ENCODE data around the gene ELAPOR1. TPM values are rescaled to one million over a fixed set of nuclear protein-coding genes. Genes with fewer than 3 reads are reported as not detected.

The ELAPOR1 gene
- total RNA-seq, result 32.7 and 38.5 TPM in 2 replicates

- H3K4me1 Mint-ChIP-seq (ENCODE audit: low read depth), result peaks cover 42% of the 10 kb centered on the region
- DNase-seq (ENCODE audit: low spot score), result peak; percentile 84
- peak within 1 kb of the TSS; percentile 90 for H3K27ac Mint-ChIP-seq
- peaks cover 21% of the 10 kb centered on the region for H3K27me3 Mint-ChIP-seq (ENCODE audit: insufficient read depth)
- peaks cover 2% of the 10 kb centered on the region for H3K36me3 Mint-ChIP-seq (ENCODE audit: low read depth)
- intact Hi-C loops (cut with micrococcal nuclease), result loop anchor here (1.0 to 5.0 kb wide), 3 partner anchors 39 to 236 kb away; partner anchors contain the start of gene GPSM2
- peak within 1 kb of the TSS; percentile 89 for H3K4me3 Mint-ChIP-seq
- no peaks in the 10 kb centered on the region for H3K9me3 Mint-ChIP-seq
Observed at GRCh38 chr1:109113590-109114341, at the start of gene ELAPOR1. Gene ELAPOR1, plus strand, starts transcription at chr1:109114115. Its CDS starts 69 bp downstream, at chr1:109114184.

- Mint-ChIP-seq H3K27me3 (ENCODE audit: insufficient read depth) (no peaks in the 10 kb centered on the region), H3K4me1 (ENCODE audit: low read depth) (peaks cover 5% of the 10 kb centered on the region), H3K4me3 (no peak overlapping the region), H3K9me3 (no peaks in the 10 kb centered on the region), H3K36me3 (ENCODE audit: low read depth) (peaks cover 16% of the 10 kb centered on the region), H3K27ac (no peak overlapping the region)
- intact Hi-C loops (cut with micrococcal nuclease), result no loop called here
- no peak for DNase-seq (ENCODE audit: low spot score)
Observed at GRCh38 chr1:109065137-109065536, 48.8 kb upstream of the ELAPOR1 start.

DNA sequence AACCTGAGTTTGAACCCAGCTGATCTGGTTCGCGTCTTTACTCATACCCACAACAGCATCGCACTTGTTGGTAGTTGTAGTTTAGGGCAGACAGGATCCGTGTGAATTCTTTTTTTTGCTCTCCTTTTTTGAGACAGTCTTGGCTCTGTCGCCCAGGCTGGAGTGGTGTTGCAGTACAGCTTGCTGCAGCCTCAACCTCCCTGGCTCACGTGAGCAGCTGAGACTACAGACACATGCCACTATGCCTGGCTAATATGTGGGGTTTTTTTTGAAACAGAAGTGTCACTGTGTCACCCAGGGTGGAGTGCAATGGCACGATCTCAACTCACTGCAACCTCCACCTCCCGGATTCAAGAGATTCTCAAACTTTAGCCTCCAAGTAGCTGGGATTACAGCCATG lies 46.0 kb upstream of the ELAPOR1 start:
- H3K4me1 Mint-ChIP-seq (ENCODE audit: low read depth), result peaks cover 5% of the 10 kb centered on the region
- intact Hi-C loops (cut with micrococcal nuclease), result no loop called here
- H3K9me3 Mint-ChIP-seq, result no peaks in the 10 kb centered on the region
- H3K27ac Mint-ChIP-seq, result no peak overlapping the region
- H3K4me3 Mint-ChIP-seq, result no peak overlapping the region
- H3K27me3 Mint-ChIP-seq (ENCODE audit: insufficient read depth), result no peaks in the 10 kb centered on the region
- no peak for DNase-seq (ENCODE audit: low spot score)
- peaks cover 21% of the 10 kb centered on the region for H3K36me3 Mint-ChIP-seq (ENCODE audit: low read depth)

DNA sequence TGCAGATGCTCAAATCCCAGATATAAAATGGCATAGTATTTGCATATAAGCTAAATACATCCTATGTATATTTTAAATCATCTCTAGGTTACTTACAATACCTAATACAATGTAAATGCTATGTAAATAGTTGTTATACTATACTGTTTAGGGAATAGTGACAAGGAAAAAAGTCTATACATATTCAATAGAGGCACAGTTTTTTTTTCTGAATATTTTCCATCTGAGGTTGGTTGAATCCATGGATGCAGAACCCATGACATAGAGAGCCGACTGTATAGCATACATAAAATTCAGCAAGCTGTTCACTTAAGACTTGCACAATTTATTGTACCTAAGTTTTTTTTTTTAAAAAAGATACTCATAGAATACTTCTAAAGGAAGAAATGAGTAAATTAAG lies 44.6 kb upstream of the ELAPOR1 start:
- Mint-ChIP-seq H3K4me3 (no peak overlapping the region), H3K27ac (no peak overlapping the region), H3K36me3 (ENCODE audit: low read depth) (peaks cover 22% of the 10 kb centered on the region), H3K9me3 (no peaks in the 10 kb centered on the region), H3K27me3 (ENCODE audit: insufficient read depth) (no peaks in the 10 kb centered on the region), H3K4me1 (ENCODE audit: low read depth) (peaks cover 8% of the 10 kb centered on the region)
- intact Hi-C loops (cut with micrococcal nuclease), result no loop called here
- DNase-seq (ENCODE audit: low spot score), result no peak

GRCh38 chr1:109075531-109076490 lies 38.1 kb upstream of the ELAPOR1 start, which contains the start of gene TAF13:
Gene TAF13, minus strand, starts transcription at chr1:109076003. Its CDS starts 56 bp downstream, at chr1:109075947.
- DNase-seq (ENCODE audit: low spot score), result peak; percentile 87
- intact Hi-C loops (cut with micrococcal nuclease), result loop anchor here (1.0 to 2.0 kb wide), 7 partner anchors 14 to 329 kb away; partner anchors contain the start of genes CLCC1, STXBP3, TMEM167B and WDR47
- Mint-ChIP-seq H3K27ac (peak within 1 kb of the TSS; percentile 88), H3K36me3 (ENCODE audit: low read depth) (peaks cover 16% of the 10 kb centered on the region), H3K4me3 (peak within 1 kb of the TSS; percentile 99), H3K27me3 (ENCODE audit: insufficient read depth) (peaks cover 1% of the 10 kb centered on the region), H3K4me1 (ENCODE audit: low read depth) (peaks cover 20% of the 10 kb centered on the region), H3K9me3 (no peaks in the 10 kb centered on the region)

DNA sequence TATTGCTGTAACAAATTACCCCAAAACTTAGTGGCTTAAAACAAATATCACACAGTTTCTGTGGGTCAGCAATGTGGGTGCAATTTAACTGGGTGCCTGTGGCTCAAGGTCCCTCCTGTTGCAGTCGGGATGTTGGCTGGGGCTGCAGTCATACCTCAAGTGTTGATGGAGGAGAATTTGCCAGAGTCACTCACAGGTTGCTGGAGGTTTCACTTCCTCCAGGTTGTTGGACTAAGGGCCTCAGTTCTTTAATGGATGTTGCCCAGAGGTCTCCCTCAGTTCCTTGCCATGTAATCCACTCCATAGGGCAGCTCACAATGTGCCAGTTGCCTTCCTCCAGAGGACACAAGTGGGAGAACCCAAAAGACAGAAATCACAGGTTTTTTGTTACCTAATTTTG lies 35.6 kb upstream of the ELAPOR1 start:
- DNase-seq (ENCODE audit: low spot score), result no peak
- H3K27me3 Mint-ChIP-seq (ENCODE audit: insufficient read depth), result peaks cover 1% of the 10 kb centered on the region
- H3K4me3 Mint-ChIP-seq, result no peak overlapping the region
- H3K9me3 Mint-ChIP-seq, result no peaks in the 10 kb centered on the region
- H3K36me3 Mint-ChIP-seq (ENCODE audit: low read depth), result peaks cover 13% of the 10 kb centered on the region
- intact Hi-C loops (cut with micrococcal nuclease), result no loop called here
- H3K27ac Mint-ChIP-seq, result no peak overlapping the region
- peaks cover 20% of the 10 kb centered on the region for H3K4me1 Mint-ChIP-seq (ENCODE audit: low read depth)

DNA sequence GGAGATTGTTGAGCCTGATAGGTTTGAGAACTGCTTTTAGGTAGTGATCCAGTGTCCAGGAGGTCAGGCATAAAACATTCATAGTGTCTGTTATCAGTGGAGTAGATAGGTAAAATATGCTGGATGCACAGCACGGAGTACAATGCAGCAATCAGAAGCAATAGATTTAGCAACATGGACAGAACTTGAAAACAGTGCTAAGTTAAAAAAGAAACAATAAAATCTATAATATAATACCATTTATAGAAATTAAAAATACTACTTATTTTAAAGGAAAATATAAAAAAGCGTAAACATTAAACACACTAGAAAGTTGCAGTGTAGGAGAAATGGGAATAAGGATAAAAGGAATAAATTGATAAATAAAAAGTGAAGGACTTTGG lies 34.7 kb upstream of the ELAPOR1 start:
- intact Hi-C loops (cut with micrococcal nuclease), result no loop called here
- no peak for DNase-seq (ENCODE audit: low spot score)
- peaks cover 1% of the 10 kb centered on the region for H3K27me3 Mint-ChIP-seq (ENCODE audit: insufficient read depth)

GRCh38 chr1:109080441-109081082 lies 33.4 kb upstream of the ELAPOR1 start:
- Mint-ChIP-seq H3K9me3 (no peaks in the 10 kb centered on the region), H3K4me3 (no peak overlapping the region), H3K27me3 (ENCODE audit: insufficient read depth) (peaks cover 1% of the 10 kb centered on the region), H3K4me1 (ENCODE audit: low read depth) (peaks cover 7% of the 10 kb centered on the region), H3K36me3 (ENCODE audit: low read depth) (peaks cover 5% of the 10 kb centered on the region), H3K27ac (no peak overlapping the region)
- intact Hi-C loops (cut with micrococcal nuclease), result no loop called here
- DNase-seq (ENCODE audit: low spot score), result no peak

More for the DNA sequence above, 34.7 kb upstream of the ELAPOR1 start:
- Mint-ChIP-seq H3K36me3 (ENCODE audit: low read depth) (peaks cover 11% of the 10 kb centered on the region), H3K4me3 (no peak overlapping the region), H3K4me1 (ENCODE audit: low read depth) (peaks cover 18% of the 10 kb centered on the region), H3K9me3 (no peaks in the 10 kb centered on the region), H3K27ac (no peak overlapping the region)

- Mint-ChIP-seq H3K27ac (no peak overlapping the region), H3K4me1 (ENCODE audit: low read depth) (no peaks in the 10 kb centered on the region), H3K27me3 (ENCODE audit: insufficient read depth) (peaks cover 3% of the 10 kb centered on the region), H3K9me3 (no peaks in the 10 kb centered on the region), H3K4me3 (no peak overlapping the region), H3K36me3 (ENCODE audit: low read depth) (no peaks in the 10 kb centered on the region)
- intact Hi-C loops (cut with micrococcal nuclease), result no loop called here
- DNase-seq (ENCODE audit: low spot score), result no peak
Observed at GRCh38 chr1:109083501-109083900, 30.4 kb upstream of the ELAPOR1 start.

GRCh38 chr1:109083923-109084322 lies 30.0 kb upstream of the ELAPOR1 start:
- no peak overlapping the region for H3K4me3 Mint-ChIP-seq
- no peaks in the 10 kb centered on the region for H3K36me3 Mint-ChIP-seq (ENCODE audit: low read depth)
- H3K27me3 Mint-ChIP-seq (ENCODE audit: insufficient read depth), result peaks cover 3% of the 10 kb centered on the region
- intact Hi-C loops (cut with micrococcal nuclease), result no loop called here
- no peaks in the 10 kb centered on the region for H3K9me3 Mint-ChIP-seq
- no peak for DNase-seq (ENCODE audit: low spot score)
- no peak overlapping the region for H3K27ac Mint-ChIP-seq
- no peaks in the 10 kb centered on the region for H3K4me1 Mint-ChIP-seq (ENCODE audit: low read depth)

GRCh38 chr1:109084563-109085517 lies 29.1 kb upstream of the ELAPOR1 start:
- intact Hi-C loops (cut with micrococcal nuclease), result no loop called here
- no peak overlapping the region for H3K27ac Mint-ChIP-seq
- no peak for DNase-seq (ENCODE audit: low spot score)
- peaks cover 3% of the 10 kb centered on the region for H3K36me3 Mint-ChIP-seq (ENCODE audit: low read depth)
- peaks cover 3% of the 10 kb centered on the region for H3K27me3 Mint-ChIP-seq (ENCODE audit: insufficient read depth)
- H3K4me1 Mint-ChIP-seq (ENCODE audit: low read depth), result no peaks in the 10 kb centered on the region
- H3K9me3 Mint-ChIP-seq, result no peaks in the 10 kb centered on the region
- H3K4me3 Mint-ChIP-seq, result no peak overlapping the region
